H1 (cell line): Measurements from ENCODE around the gene PRRX2. TPM values are rescaled to one million over a fixed set of nuclear protein-coding genes. Genes with fewer than 3 reads are reported as not detected.

Experiments used
- CTCF ChIA-PET: fragments of 300-600 bp; sonication (Branson Sonifier 250); formaldehyde crosslinking; loops from one replicate; lab custom pipeline; 2021; ENCODE audit not compliant: partially characterized antibody; lab: Charles Lee
- POLR2A ChIA-PET: fragments of 300-600 bp; sonication (Branson Sonifier 250); formaldehyde crosslinking; loops from one replicate; lab custom pipeline; 2021; ENCODE audit warnings: inconsistent platforms; ENCODE audit not compliant: partially characterized antibody; lab: Charles Lee
- DNase-seq, 2 experiments: peaks; one replicate each; pipeline versions ENCODE4 v3.0.0 to v3.0.0-alpha.2; 2010 to 2022; ENCODE audit warnings: low spot score in 2 of 2, low read depth in 1 of 2, mixed read lengths in 1 of 2
- FAIRE-seq: peaks from 2 replicates; lab custom pipeline; 2011; peaks lifted over from hg19 to GRCh38; lab: Jason Lieb, UNC
- H2AFZ ChIP-seq: 2 replicates; pipeline ENCODE4 v1.8.1; 2012; ENCODE audit warnings: low read length, inconsistent platforms
- H2AK5ac ChIP-seq: 2 replicates; pipeline ENCODE4 v1.6.1; 2013; ENCODE audit warnings: low read depth, low read length
- H2BK120ac ChIP-seq: replicated peaks from 2 replicates; pipeline ENCODE3; 2013; ENCODE audit warnings: low read depth, low read length, inconsistent platforms
- H2BK12ac ChIP-seq: 2 replicates; pipeline ENCODE4 v1.6.1; 2013; ENCODE audit warnings: low read depth, low read length
- H2BK15ac ChIP-seq: 2 replicates; pipeline ENCODE4 v1.6.1; 2013; ENCODE audit warnings: low read length
- H2BK20ac ChIP-seq: 2 replicates; pipeline ENCODE4 v1.6.1; 2013; ENCODE audit warnings: low read length
- H2BK5ac ChIP-seq: 2 replicates; pipeline ENCODE4 v1.6.1; 2013; ENCODE audit warnings: low read depth, low read length
- H3K14ac ChIP-seq: 2 replicates; pipeline ENCODE4 v1.6.1; 2013; ENCODE audit warnings: inconsistent platforms; ENCODE audit not compliant: insufficient read length
- H3K18ac ChIP-seq: 2 replicates; pipeline ENCODE4 v1.6.1; 2013; ENCODE audit warnings: low read length; ENCODE audit errors: extremely low read depth
- H3K23ac ChIP-seq: 2 replicates; pipeline ENCODE4 v1.6.1; 2013; ENCODE audit warnings: inconsistent platforms; ENCODE audit not compliant: insufficient read length
- H3K23me2 ChIP-seq: 2 replicates; pipeline ENCODE4 v1.6.1; 2013; ENCODE audit warnings: low read depth, low read length
- H3K27ac ChIP-seq: 2 replicates; pipeline ENCODE4 v1.6.1; 2011; ENCODE audit warnings: low read depth, low read length, inconsistent platforms
- H3K27me3 ChIP-seq, 4 experiments: replicated peaks in 1 of 4; 1 replicate in 1 of 4; 2 replicates in 3 of 4; pipeline versions ENCODE4 v1.6.1 to v1.8.1; 2011 to 2013; ENCODE audit warnings: low read length in 3 of 4, mild to moderate bottlenecking in 3 of 4, inconsistent platforms in 2 of 4, mixed read lengths in 2 of 4, moderate library complexity in 1 of 4; ENCODE audit not compliant: control insufficient read depth in 3 of 4, insufficient read depth in 3 of 4; ENCODE audit errors: extremely low read depth in 1 of 4
- H3K36me3 ChIP-seq, 4 experiments: 2 replicates each; pipeline versions ENCODE4 v1.6.1 to v1.8.1; 2011 to 2013; ENCODE audit warnings: mild to moderate bottlenecking in 4 of 4, low read length in 3 of 4, moderate library complexity in 2 of 4, control low read depth in 1 of 4, inconsistent platforms in 1 of 4; ENCODE audit not compliant: insufficient read depth in 4 of 4, control insufficient read depth in 2 of 4
- H3K4ac ChIP-seq: replicated peaks from 2 replicates; pipeline ENCODE3; 2013; ENCODE audit warnings: low read length, low read depth, mixed read lengths, inconsistent platforms; ENCODE audit not compliant: insufficient read length
- H3K4me1 ChIP-seq, 4 experiments: replicated peaks in 1 of 4; 1 replicate in 1 of 4; 2 replicates in 3 of 4; pipeline versions ENCODE4 v1.6.1 to v1.8.1; 2011 to 2013; ENCODE audit warnings: low read length in 3 of 4, inconsistent platforms in 2 of 4, mixed read lengths in 1 of 4; ENCODE audit not compliant: insufficient read depth in 4 of 4, control insufficient read depth in 3 of 4
- H3K4me2 ChIP-seq, 2 experiments: 2 replicates each; pipeline versions ENCODE4 v1.6.1 to v1.8.1; 2011 to 2013; ENCODE audit warnings: low read depth in 2 of 2, low read length in 2 of 2, control low read depth in 1 of 2, inconsistent platforms in 1 of 2, mild to moderate bottlenecking in 1 of 2; ENCODE audit not compliant: insufficient read depth in 1 of 2
- H3K4me3 ChIP-seq, 4 experiments: fragments of 200-600, 300-600 bp in 1 of 4; sonication (generic), shearing (Covaris generic), sonication (Bioruptor Twin) in 1 of 4; 2 replicates each; pipeline versions ENCODE4 v1.5.1 to v1.8.1; 2011 to 2016; ENCODE audit warnings: low read length in 4 of 4, low read depth in 3 of 4, control low read depth in 2 of 4, inconsistent platforms in 2 of 4, mild to moderate bottlenecking in 2 of 4, mixed read lengths in 1 of 4, moderate library complexity in 1 of 4; ENCODE audit not compliant: insufficient read depth in 2 of 4; ENCODE audit errors: extremely low read depth in 1 of 4
- H3K56ac ChIP-seq: replicated peaks from 2 replicates; pipeline ENCODE3; 2013; ENCODE audit warnings: low read depth, mild to moderate bottlenecking, mixed read lengths, low read length, inconsistent platforms; ENCODE audit not compliant: insufficient read length
- H3K79me1 ChIP-seq: 2 replicates; pipeline ENCODE4 v1.6.1; 2013; ENCODE audit warnings: low read depth, low read length, control low read depth
- H3K79me2 ChIP-seq, 2 experiments: 2 replicates each; pipeline versions ENCODE4 v1.6.1 to v1.8.1; 2012 to 2013; ENCODE audit warnings: low read length in 2 of 2, mild to moderate bottlenecking in 2 of 2, inconsistent platforms in 1 of 2; ENCODE audit not compliant: insufficient read depth in 2 of 2, control insufficient read depth in 1 of 2
- H3K9ac ChIP-seq, 4 experiments: replicated peaks in 1 of 4; 1 replicate in 1 of 4; 2 replicates in 3 of 4; pipeline versions ENCODE4 v1.6.1 to v1.8.1; 2011 to 2013; ENCODE audit warnings: low read depth in 3 of 4, low read length in 3 of 4, control low read depth in 2 of 4, mild to moderate bottlenecking in 2 of 4, moderate library complexity in 2 of 4, inconsistent platforms in 1 of 4; ENCODE audit errors: extremely low read depth in 1 of 4
- H3K9me3 ChIP-seq, 2 experiments: 2 replicates each; pipeline versions ENCODE4 v1.6.1 to v1.8.1; 2012 to 2013; ENCODE audit warnings: mild to moderate bottlenecking in 2 of 2, moderate library complexity in 2 of 2, control low read depth in 1 of 2, inconsistent platforms in 1 of 2, low read depth in 1 of 2, low read length in 1 of 2, mixed read lengths in 1 of 2; ENCODE audit not compliant: insufficient read depth in 2 of 2
- H4K20me1 ChIP-seq, 2 experiments: replicated peaks in 1 of 2; 2 replicates each; pipeline versions ENCODE3 to v1.8.1; 2011 to 2013; ENCODE audit warnings: inconsistent platforms in 2 of 2, low read length in 2 of 2, mild to moderate bottlenecking in 1 of 2; ENCODE audit not compliant: insufficient read depth in 2 of 2, control insufficient read depth in 1 of 2
- H4K5ac ChIP-seq: 2 replicates; pipeline ENCODE4 v1.6.1; 2013; ENCODE audit warnings: low read length, low read depth, mixed read lengths, inconsistent platforms; ENCODE audit not compliant: insufficient read length
- H4K8ac ChIP-seq: 2 replicates; pipeline ENCODE4 v1.8.0; 2013; ENCODE audit warnings: mild to moderate bottlenecking, moderate library complexity, low read length, inconsistent platforms; ENCODE audit not compliant: insufficient read depth; ENCODE audit errors: extremely low read depth
- H4K91ac ChIP-seq: replicated peaks from 2 replicates; pipeline ENCODE3; 2013; ENCODE audit warnings: low read length, mixed read lengths, inconsistent platforms; ENCODE audit not compliant: insufficient read length
- CHD2 ChIP-seq: IDR thresholded peaks from 2 replicates; pipeline ENCODE4 v1.6.1; 2012; ENCODE audit warnings: low read length, improper control_type of control experiment
- CTCF ChIP-seq, 3 experiments: IDR thresholded peaks; 1 replicate in 2 of 3; 2 replicates in 1 of 3; pipeline versions ENCODE4 v1.5.1 to v1.6.1; 2011; ENCODE audit warnings: low read length in 3 of 3, mild to moderate bottlenecking in 3 of 3, inconsistent platforms in 2 of 3, low read depth in 1 of 3, moderate library complexity in 1 of 3; ENCODE audit not compliant: insufficient read depth in 1 of 3; ENCODE audit errors: control extremely low read depth in 1 of 3
- JUN ChIP-seq: IDR thresholded peaks from 2 replicates; pipeline ENCODE4 v1.6.1; 2011; ENCODE audit warnings: low read depth, mild to moderate bottlenecking, improper control_type of control experiment, low read length
- KDM1A ChIP-seq: fragments of 200-600, 300-600 bp; sonication (generic); IDR thresholded peaks from 2 replicates; pipeline ENCODE4 v1.7.1; 2016; ENCODE audit warnings: mild to moderate bottlenecking, low read length, borderline replicate concordance
- MAFK ChIP-seq: IDR thresholded peaks from 2 replicates; pipeline ENCODE4 v1.6.1; 2012; ENCODE audit warnings: low read depth, mild to moderate bottlenecking, improper control_type of control experiment, low read length
- RAD21 ChIP-seq, 2 experiments: IDR thresholded peaks in 1 of 2; conservative IDR thresholded peaks in 1 of 2; 2 replicates each; pipeline ENCODE4 v1.6.1; 2011; ENCODE audit warnings: low read depth in 2 of 2, low read length in 2 of 2, improper control_type of control experiment in 1 of 2, inconsistent platforms in 1 of 2, mild to moderate bottlenecking in 1 of 2, moderate library complexity in 1 of 2
- SIRT6 ChIP-seq: IDR thresholded peaks from one replicate; pipeline ENCODE4 v1.7.1; 2012; ENCODE audit warnings: low read length, inconsistent platforms
- TAF1 ChIP-seq: IDR thresholded peaks from 2 replicates; pipeline ENCODE4 v1.6.1; 2011; ENCODE audit warnings: mild to moderate bottlenecking, low read depth, low read length
- TEAD4 ChIP-seq: IDR thresholded peaks from 2 replicates; pipeline ENCODE4 v1.6.1; 2012; ENCODE audit warnings: low read depth, low read length, inconsistent platforms, mixed read lengths
- WGBS, 2 experiments: shearing (Covaris generic) in 1 of 2; methylation state at CpG; one replicate each; pipeline versions ENCODE4 v1.1.6 to v1.1.7; 2013 to 2015; ENCODE audit warnings: low lambda C conversion rate in 2 of 2, mixed read lengths in 2 of 2, inconsistent platforms in 1 of 2, low coverage in 1 of 2, missing lambda C conversion rate in 1 of 2; ENCODE audit not compliant: insufficient replicate concordance in 2 of 2, insufficient coverage in 1 of 2, insufficient read length in 1 of 2; ENCODE audit errors: extremely low coverage in 1 of 2, missing lambda C conversion rate in 1 of 2; 5-methylcytosine and 5-hydroxymethylcytosine counted together
- polyA plus RNA-seq, 7 experiments: library from polyadenylated mRNA; depleted of rRNA in 3 of 7; stranded (reverse) in 5 of 7; unstranded in 2 of 7; fragments of >200 nt in 5 of 7; fragments of 200-250 nt in 2 of 7; gene quantifications; 1 replicate in 5 of 7; 2 replicates in 1 of 7; 4 replicates in 1 of 7; pipeline versions ENCODE4 v1.2.1 to v1.2.3, GENCODE V29; 2011 to 2013; ENCODE audit warnings: missing spikeins in 2 of 7, mixed read lengths in 2 of 7
- total RNA-seq: library from RNA; stranded (reverse); fragmentation: NEBNext Ultra II Directional; extraction: Animal tissue kit (Norgen Biotek cat#: 25700); gene quantifications from 2 replicates; pipeline ENCODE4 v1.2.1, GENCODE V29; 2021

PRRX2 gene
- total and polyA plus RNA-seq, 2 of the 8 experiments (the other 6 are each of a cell fraction or from before 2014, with no cell fraction given), result 5.8 to 9.2 TPM

DNA sequence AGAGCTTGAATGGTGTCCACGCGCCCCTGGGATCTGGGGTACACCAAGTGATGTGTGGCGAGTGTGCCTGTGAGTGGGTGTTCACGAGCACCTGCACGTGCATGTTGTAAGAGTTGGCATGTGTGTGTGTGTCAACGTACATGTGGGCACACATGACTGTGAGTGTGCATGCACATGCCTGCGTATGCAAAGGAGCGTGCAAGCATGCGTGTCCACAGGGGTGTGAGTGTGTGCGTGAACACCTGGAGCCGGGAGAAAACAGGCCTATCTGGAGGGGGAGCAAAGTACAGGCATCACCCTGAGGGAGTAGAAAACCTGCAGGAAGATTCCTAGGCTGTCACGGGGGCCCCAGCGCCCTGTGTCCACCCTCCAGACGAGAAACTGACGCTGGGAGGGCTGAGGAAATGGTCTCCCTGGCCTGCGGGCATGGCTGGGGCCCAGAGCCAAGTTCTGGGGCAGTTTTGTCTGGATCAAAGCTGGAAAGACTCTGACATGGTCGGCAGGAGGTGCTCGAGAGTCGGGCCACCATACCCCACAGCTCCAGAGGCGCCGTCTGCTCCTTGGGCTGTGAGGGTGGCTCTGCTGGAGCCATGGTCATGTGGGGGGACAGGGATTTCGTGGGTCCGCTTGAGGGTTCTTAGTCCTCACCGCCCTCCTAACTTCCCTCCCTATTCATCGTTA is 55.6 kb downstream of the PRRX2 start:
- WGBS, 2 experiments, result 79% methylated on average over 25 of the region's 25 CpGs; no CpG with 5 or more reads in 1 of the 2 experiments
- H3K4me3 ChIP-seq, result no peak overlapping the region
- H3K36me3 ChIP-seq, result no peaks in the 10 kb centered on the region
- H3K79me1 ChIP-seq, result no peaks in the 10 kb centered on the region
- H4K8ac ChIP-seq, result peak overlapping the region; percentile 45; the same call in 1 of the 2 replicates
- POLR2A ChIA-PET, result interaction anchor here (0.8 to 0.9 kb wide), 2 partner anchors 11 to 17 kb away, joined by 3 to 4 read pairs; no protein-coding TSS in a partner anchor
- FAIRE-seq (no peak), DNase-seq (no peak)
- no peak overlapping the region for H2BK20ac ChIP-seq
- no peak overlapping the region for H3K23ac ChIP-seq
- no peak overlapping the region for H3K27ac ChIP-seq
- H3K27me3 ChIP-seq, result 0 out of 7 replicates have a peak, but pooled peaks cover 0 to 4% (median 0%) of the 10 kb centered on the region in 4 experiments
- H3K23me2 ChIP-seq, result no peaks in the 10 kb centered on the region
- H2AK5ac ChIP-seq, result 0 out of 2 replicates have a peak overlapping the region, but pooled peaks have one; percentile 6
- peak overlapping the region; percentile 87 for H3K4ac ChIP-seq
- H2BK5ac ChIP-seq, result no peak overlapping the region
- no peak overlapping the region for H3K4me2 ChIP-seq
- peak overlapping the region; percentile 52 for H4K91ac ChIP-seq
- peaks cover 0 to 2% of the 10 kb centered on the region in 2 experiments for H4K20me1 ChIP-seq
- H4K5ac ChIP-seq, result no peak overlapping the region
- H2AFZ ChIP-seq, result no peak overlapping the region
- H3K4me1 ChIP-seq, result peaks cover 0 to 3% (median 0%) of the 10 kb centered on the region in 4 experiments; a peak in 1 of 7 replicates
- H2BK120ac ChIP-seq, result peak overlapping the region; percentile 4
- H3K56ac ChIP-seq, result no peak overlapping the region
- no peaks in the 10 kb centered on the region for H3K9me3 ChIP-seq
- CTCF ChIA-PET, result interaction anchor here (0.6 to 11.8 kb wide), 38 partner anchors 8 to 1590 kb away, joined by 3 to 189 read pairs (median 4); partner anchors contain the start of gene ASB6
- H2BK15ac ChIP-seq, result 0 out of 2 replicates have a peak overlapping the region, but pooled peaks have one; percentile 4
- H3K18ac ChIP-seq, result no peak overlapping the region
- H3K79me2 ChIP-seq, result no peaks in the 10 kb centered on the region
- no peak overlapping the region for H3K14ac ChIP-seq
- no peak overlapping the region for H3K9ac ChIP-seq
- no peak overlapping the region for H2BK12ac ChIP-seq
- TF ChIP-seq KDM1A (no peak), CTCF (IDR thresholded peaks at IDR 0.05; ENCODE audit: control extremely low read depth in 1 of 3, insufficient read depth in 1 of 3, low read depth in 1 of 3, low read length in 3 of 3) (peak in 2 of 3 experiments; percentile 15 to 17; a peak in 2 of 4 replicates), SIRT6 (no peak), CHD2 (no peak), RAD21 (IDR thresholded peaks at IDR 0.05 in 1 of 2, conservative IDR thresholded peaks at IDR 0.05 in 1 of 2; ENCODE audit: low read depth in 2 of 2, low read length in 2 of 2) (0 out of 4 replicates have a peak, but pooled peaks of 1 of the 2 experiments have one; percentile 1), TAF1 (no peak), MAFK (no peak), TEAD4 (no peak), JUN (no peak)
